COLO668 (cell line): Measurements from ENCODE around the gene NF1.
"Not testable (repeated sequence)": the region's sequence is repeated elsewhere in the genome, so short reads cannot be mapped to it uniquely, and the experiment has no call there.

Source experiments
- DNase-seq: peaks from one replicate; lab custom pipeline; 2025; ENCODE audit not compliant: unreplicated experiment; lab: John Stamatoyannopoulos, UW

Gene NF1

DNA sequence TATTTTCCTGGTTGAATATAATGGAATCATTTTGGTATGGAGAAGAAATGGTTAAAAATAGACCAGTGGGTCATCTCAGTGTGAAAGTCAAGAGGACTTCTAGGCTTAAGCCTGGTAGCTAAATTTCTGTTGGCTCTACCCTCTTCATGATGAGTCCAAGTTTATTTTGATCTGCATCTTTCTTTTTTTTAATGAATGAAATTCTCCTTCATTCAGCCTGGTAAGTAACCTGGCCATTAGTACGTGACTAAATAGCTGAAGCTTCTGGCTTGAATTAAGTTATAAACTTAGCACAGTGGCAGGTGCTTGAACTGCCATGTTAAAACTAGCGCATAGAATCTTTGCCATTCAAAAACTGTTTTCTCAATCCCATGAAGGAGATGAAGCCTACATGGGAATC is 28.0 kb downstream of the NF1 start:
- DNase-seq, result no peak

DNA sequence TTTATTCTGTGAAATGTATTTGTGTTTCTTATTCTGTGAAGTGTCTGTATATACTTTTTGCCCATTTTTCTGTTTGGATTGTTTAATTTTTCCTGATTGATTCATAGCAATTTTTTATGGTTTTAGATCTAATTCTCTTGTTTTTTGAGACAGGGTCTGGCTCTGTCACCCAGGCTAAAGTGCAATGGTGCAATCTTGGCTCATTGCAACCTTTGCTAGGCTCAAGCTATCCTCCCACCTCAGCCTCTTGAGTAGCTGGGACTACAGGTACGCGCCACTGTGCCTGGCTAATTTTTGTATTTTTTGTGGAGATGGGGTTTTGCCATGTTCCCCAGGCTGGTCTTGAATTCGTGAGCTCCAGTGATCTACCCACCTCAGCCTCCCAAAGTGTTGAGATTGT is 31.5 kb downstream of the NF1 start:
- DNase-seq, result no peak

DNA sequence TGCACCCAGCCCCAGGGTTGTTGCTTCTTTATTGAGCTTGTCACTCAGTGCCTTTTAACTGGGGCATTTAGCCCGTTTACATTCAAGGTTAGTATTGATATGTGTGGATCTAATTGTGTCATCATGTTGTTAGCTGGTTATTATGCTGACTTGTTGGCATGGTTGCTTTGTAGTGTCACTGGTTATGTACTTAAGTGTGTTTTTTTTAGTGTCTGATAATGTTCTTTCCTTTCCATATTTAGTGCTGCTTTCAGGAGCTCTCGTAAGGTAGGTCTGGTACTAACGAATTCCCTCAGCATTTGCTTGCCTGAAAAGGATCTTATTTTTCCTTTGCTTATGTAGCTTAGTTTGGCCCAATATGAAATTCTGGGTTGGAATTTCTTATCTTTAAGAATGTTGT is 33.5 kb downstream of the NF1 start:
- DNase-seq, result no peak

DNA sequence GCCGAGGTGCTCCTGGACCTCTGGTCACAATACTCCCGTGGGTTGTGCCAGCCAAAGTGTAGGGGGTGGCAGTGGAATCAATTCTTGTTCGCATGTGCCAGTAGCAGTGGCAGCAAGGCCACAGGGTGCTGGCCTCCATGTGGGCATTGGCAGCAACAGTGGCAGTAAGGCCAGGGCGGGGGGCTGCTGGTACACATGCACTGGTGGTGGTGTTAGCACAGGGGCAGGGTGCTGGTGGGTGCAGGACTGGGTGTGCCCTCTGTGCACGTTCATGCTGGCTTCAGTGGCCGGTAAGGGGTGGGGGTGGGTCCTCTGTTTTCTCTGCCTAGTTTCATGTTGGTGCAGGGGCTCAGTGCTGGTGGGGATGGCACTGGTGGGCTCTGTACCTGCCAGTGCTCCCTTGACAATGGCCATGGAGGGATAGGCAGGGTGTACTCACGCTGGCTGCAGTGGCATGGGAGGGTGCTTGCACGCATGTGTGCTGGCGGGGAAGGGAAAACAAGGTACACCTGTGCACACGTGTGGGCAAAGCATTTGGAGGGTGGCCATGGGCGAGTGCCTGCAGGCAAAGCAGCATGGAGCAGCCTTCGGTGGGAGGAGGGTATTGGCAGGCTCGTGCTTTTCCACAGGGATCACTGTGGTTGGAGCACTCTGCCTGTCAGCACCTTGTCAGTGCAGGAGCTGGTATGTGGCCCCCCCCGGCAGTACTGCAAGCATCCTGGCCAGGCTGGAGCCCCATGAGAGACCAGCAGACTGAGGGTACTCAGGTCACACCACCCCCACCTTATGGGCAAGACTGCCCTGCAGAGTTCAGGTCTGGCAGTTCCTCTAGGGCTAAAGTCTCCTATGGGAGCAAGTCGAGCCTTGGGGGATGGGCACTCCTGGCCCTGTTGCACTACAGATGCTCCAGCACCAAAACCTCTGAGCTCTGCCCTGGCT is 35.8 kb downstream of the NF1 start:
- DNase-seq, result no peak

DNA sequence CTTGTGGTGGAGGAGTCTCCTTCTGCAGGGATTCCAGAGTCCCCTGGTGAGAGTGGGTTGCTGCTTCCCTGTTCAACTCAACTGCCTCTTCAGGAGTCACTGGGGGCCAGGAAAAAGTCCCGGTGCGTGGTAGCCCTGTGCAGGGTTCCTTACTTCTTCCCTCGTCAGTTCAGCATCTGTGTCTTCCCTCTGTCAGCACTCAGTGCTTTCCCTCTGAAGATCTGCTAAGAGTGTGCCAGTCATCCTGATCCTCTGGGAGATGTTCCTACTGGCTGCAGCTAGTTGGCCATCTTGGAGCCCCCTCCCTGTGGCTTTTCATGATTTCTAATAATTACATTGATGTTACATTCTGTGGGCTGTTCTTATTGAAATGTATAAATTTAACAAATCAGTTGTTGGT is 36.5 kb downstream of the NF1 start:
- DNase-seq, result no peak

DNA sequence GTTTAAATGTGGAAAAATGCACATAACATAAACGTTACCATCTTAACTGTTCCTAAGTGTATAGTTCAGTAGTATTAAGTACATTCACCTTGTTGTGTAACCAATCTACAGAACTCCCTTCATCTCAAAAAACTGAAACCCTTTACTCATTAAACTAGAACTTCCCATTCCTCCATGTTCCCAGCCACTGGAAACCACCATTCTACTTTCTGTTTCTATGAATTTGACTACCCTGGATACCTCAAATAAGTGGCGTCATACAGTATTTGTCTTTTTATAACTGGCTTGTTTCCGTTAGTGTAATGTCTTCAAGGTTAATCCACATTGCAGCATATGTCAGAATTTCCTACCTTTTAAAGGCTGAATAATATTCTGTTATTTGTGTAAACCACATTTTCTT is 38.2 kb downstream of the NF1 start:
- DNase-seq, result no peak

DNA sequence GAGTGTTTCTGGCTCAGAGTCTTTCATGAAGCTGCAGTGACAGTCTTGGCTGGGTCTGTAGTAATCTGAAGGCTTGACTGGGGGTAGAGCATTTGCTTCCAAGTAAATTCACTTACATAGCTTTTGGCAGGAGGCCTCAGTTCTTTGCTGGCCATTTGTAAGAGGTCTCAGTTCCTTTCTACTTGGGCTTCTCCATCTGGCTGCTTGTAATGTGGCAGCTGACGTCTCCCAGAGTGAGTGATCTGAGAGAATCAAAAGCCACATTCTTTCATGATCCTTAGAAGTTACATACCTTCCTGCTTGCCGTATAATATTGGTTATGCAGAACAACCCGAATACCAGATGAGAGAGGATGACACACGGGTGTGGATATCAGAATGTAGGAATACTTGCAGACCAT is 39.8 kb downstream of the NF1 start:
- no peak for DNase-seq

DNA sequence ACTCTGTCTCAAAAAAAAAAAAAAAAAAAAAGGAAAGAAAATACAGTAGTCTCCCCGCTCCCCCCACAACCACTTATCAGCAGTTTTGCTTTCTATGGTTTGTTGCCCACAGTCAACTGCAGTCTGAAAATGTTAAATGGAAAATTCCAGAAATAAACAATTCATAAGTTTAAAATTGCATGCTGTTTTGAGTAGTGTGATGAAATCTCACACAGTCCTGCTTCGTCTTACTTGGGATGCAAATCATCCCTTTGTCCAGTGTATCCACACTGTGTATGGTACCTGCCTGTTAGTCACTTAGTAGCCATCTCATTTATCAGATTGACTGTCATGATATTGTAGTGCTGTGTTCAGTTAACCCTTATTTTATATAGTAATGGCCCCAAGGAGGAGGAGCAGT is 41.5 kb downstream of the NF1 start:
- DNase-seq, result no peak

DNA sequence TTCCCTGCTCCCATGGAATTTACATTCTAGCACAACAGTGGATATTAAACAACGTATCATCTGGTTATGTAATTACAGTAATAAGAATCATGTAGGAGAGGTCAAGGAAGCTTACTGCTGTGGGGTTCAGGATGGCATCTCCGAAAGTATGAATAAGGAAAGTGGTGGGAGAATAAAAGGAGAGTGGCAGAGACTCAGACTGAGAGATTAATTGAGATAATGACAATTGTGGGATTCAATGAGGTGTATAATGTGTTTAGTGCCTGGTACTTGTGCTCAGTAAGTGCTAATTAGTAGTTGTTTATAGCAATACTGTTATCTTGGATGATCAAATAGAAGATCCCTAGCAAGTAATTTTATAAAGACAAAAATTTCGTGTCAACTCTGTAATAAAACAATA is 45.3 kb downstream of the NF1 start:
- no peak for DNase-seq

DNA sequence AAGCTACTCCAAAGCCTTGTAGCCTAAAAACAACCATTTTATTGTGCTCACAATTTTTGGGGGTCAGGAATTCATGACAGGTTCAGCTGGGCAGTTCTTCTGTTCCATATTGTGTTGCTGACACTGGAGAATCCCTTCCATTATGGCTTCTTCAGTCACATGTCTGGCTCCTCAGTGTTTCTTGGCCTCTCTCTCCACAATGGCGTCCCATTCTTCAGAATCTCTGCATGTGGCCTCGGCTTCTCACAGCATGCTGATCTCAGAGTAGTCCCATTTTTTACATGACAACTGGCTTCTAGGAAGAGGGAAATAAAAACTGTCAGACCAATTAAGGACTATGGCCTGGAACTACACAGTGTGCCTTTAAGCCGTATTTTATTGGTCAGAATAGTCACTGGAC is 49.7 kb downstream of the NF1 start:
- no peak for DNase-seq

DNA sequence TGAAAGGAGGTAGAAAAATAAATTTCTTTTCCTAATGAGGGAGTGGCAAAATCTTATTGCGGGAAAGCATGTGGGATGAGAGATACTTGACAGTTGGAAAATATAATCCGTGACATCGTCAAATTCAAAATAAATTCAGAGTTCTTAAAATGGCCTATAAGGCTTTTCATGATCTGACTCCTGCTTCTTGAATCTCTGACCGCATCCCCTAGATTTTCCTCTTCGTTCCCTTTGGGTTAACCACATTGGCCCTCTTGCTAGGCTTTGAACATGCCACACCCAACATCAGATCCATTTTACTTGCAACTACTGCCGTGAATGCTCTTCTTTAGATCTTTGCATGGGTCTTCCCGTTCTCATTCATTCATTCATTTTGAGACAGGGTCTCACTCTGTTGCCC is 50.1 kb downstream of the NF1 start:
- DNase-seq, result no peak

DNA sequence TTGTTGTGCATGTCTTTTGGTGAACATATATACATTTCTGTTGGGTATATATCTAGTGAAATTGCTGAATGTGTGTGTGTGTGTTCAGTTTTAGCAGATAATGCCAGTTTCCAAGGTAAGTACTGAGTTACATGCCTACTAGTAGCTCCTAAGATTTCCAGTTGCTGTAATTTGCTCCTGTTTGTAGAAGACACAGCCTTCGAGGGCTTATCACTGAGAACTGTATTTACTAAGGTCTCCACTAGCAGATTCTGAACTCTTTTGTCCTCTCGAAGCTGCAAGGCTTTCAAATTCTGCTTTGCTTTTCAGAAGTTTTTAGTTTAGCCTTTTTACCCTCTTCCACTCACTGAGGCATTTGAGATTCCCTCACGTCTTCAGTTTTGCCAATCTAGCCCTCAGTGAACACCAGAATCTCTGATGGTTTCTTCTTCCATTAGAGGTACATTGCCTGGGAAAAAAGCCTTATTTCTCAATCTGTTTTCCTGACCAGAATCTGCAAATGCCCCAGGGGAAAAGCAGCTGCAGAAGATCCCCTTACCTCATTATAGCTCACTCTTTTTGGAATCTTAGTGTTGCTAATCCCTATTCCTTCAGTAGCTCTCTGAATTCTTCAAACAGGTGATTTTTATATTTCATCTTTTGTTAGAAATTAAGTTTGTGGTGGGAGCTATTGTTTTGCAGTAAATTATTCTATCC is 52.9 kb downstream of the NF1 start:
- DNase-seq, result no peak

DNA sequence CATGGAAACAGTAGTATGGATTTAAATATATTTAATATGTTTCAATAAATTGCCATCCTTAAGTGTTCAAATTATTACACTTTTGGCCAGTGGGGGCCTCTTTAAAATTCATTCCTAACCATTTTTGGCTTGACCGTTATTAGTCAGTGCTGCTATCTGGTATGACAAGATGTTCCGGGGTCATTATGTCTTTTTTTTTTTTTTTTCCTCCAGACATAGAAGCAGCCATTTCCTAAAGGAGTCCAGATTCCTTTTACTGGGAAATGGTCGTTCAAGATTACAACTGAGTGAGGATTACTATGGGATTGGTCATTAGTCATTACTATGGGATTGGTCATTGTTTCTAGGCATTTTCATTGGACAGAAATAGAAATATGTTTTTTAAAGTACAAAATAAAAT is 53.4 kb downstream of the NF1 start:
- DNase-seq, result no peak

DNA sequence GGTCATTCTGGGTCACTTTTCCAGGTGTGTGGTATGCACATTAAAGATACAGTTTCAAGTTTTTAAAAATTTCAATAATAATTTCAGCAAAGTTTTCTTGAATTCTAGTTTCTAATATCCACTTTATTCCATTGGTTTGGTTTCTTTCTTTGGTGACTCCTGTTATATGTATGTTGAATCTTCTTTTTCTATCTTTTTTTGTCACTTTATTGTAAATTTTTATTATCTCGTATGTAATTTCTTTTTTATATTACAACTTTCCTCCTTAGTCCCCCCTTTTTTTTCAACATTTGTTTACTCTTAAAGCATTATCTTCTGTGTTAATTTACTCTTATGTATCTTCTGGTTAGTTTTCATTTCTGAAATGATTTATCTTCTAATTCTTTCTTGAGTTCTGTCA is 57.5 kb downstream of the NF1 start:
- no peak for DNase-seq

DNA sequence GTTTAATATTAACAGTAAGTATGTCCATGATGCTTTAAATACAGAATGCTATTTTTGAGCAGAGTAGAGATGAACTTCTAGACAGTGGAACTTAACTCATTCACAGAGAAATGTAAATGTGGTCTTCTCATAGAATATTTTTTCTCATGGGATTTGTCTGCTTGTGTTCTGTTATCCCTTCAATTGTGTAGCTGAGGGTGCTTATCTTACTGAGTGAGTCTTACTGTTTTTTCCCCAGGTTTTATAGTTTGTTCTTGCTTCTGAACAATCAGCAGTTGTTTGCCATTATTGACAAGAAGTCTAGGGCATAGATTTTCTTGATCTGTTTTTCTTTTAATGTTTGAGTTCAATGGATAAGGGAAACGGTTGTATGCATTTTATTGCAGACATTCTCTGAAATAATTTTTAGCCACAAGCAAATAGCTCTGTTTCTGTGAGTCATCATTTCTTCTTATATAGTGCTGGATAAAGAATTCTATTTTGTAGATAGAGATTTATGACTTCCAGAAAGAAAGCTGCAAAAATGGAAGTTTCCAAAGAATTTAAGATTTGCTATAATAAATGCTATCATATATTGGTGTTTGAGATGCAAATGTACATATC is 60.5 kb downstream of the NF1 start:
- no peak for DNase-seq

DNA sequence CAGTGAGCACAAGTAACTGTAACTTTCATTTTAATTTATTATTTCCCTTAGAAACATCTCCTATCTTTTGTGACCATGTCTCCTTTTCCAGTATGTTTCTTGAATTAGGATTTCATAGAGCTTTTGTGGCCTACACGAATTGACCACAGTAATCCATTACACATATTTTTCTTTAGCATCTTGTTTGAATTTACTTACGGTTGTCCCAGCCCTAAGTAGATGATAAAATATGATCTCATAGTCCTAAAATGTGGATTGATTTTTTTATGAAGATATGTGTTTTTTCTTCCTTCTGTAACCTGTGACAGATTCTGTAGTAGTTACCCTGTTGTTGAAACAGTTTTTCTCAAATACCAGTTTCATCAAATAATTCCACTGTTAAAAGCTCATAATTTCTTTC is 61.5 kb downstream of the NF1 start:
- no peak for DNase-seq

DNA sequence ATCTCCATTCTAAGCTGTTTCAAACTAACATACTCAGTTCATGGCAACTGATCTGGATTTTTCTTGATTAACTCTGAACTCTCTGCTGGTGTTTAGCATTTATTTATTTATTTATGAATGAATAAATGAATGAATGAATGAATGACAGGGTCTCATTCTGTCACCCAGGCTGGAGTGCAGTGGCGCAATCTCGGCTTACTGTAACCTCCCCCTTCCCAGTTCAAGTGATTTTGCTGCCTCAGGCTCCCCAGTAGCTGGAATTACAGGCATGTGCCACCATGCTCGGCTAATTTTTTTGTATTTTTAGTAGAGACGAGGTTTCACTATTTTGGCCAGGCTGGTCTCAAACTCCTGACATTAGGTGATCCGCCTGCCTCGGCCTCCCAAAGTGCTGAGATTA is 62.1 kb downstream of the NF1 start:
- not testable (repeated sequence) for DNase-seq

DNA sequence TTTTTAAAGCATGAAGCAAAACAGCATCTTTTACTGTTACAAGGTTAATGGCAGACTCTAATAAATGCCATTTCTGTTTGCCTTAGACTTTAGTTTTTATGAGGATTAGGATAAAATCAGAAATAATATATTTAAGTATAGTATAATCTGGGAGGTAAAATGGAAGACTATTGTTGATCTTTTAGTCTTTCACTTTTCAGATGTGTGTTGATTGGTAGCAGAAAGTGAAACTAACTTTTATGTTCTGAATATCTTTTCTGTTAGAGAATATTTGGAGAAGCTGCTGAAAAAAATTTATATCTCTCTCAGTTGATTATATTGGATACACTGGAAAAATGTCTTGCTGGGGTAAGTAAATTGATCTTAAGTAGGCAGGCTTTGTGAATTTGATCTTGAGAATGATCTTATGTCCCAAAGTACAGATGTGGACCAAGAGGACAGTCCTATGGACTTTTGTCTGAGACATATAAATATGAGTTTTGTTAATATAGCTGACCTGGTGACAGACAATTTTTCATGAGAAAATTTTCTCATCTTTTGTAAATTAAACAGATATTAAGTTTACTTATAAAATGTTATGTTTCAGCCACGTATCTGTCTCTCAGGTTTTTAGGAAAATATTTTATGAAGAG is 64.1 kb downstream of the NF1 start:
- no peak for DNase-seq

DNA sequence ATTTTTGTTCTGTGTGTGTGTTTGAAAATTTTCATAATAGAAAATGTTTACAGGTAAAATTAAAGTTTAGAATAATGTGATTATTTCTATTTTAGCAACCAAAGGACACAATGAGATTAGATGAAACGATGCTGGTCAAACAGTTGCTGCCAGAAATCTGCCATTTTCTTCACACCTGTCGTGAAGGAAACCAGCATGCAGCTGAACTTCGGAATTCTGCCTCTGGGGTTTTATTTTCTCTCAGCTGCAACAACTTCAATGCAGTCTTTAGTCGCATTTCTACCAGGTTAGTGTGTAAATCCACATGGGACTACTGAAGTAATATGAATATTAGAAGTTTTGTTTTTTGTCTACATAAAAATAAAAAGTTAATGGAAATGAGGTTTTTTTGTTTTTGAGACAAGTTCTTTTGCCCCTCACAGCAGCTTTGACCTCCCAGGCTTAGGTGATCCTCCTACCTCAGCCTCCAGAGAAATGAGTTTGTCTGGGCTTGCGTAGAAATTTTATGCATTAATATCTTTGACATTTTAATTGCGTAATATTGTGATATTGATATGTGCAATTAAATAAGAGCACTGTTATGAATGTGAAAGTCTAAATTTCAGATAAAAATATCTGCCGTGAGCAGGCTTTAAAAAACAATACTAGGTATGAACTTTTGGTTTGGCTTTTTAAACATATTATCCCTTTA is 68.5 kb downstream of the NF1 start:
- DNase-seq, result no peak

DNA sequence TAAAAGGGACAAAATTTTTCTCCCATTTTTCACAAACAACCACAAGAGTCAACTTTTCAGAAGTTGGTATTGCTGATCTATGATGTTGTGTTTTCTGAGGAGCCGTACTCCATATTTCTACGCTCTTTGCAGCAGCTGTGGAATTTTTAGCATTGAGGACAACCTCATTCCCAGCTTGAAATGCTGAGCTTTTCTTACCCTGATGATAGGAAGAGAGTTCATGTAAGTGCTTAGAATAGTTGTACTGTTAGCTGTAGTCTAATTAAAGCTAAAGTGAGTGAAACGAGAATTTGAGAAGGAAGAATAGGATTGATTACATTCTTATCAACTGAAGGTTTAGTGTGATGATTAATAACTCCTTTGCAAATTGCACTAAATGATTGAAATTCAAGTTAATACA is 72.3 kb downstream of the NF1 start:
- no peak for DNase-seq

DNA sequence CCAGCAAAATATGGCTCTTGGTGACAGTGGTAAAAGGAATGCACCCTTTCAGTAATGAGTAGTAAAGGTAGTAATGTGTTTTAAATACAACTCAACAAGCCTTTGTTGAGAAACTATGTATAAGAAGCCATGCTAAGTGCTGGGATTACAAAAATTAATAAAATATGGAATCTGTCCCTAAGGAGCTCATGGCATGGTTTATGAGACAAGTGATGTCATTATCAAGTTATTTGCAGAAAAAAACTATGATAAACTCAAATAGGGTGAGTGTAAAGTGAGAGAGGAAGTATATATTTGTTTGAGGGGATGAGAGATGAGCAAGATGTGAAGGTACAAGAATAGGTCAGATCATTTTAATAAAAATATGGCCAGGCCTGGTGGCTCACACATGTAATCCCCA is 76.9 kb downstream of the NF1 start:
- no peak for DNase-seq
